ENCODE results near the gene NID2. TPM values are rescaled to one million over a fixed set of nuclear protein-coding genes. Genes with fewer than 3 reads are reported as not detected.

Gene NID2
- total and polyA plus RNA-seq, 9 of the 15 experiments (the other 6 are each of a cell fraction or from before 2014, with no cell fraction given), result 0.04 to 0.45 (median 0.16) TPM; not detected in 3

- 0% methylated on average over 1 of the region's 2 CpGs for WGBS (ENCODE audit: insufficient coverage, low coverage, missing lambda C conversion rate)
- Histone ChIP-seq H3K36me3 (ENCODE audit: control insufficient read depth, insufficient read depth, low read length) (no peaks in the 10 kb centered on the region), H3K9me3 (replicated peaks; ENCODE audit: control insufficient read depth, insufficient read depth, low read depth, low read length) (no peaks in the 10 kb centered on the region), H3K4me1 (replicated peaks in 1 of 2; ENCODE audit: control insufficient read depth in 2 of 2, insufficient read depth in 2 of 2, low read length in 2 of 2) (no peaks in the 10 kb centered on the region), H3K79me2 (ENCODE audit: control insufficient read depth, insufficient read depth, low read length) (no peaks in the 10 kb centered on the region), H3K4me2 (ENCODE audit: insufficient read depth, low read length) (no peak overlapping the region), H3K27ac (ENCODE audit: extremely low read depth, low read depth, low read length) (no peak overlapping the region), H3K4me3 (no peak overlapping the region), H3K9ac (ENCODE audit: insufficient read depth in 1 of 2, low read depth in 2 of 2, low read length in 2 of 2) (no peak overlapping the region), H4K20me1 (replicated peaks; ENCODE audit: control insufficient read depth, insufficient read depth, low read length) (no peaks in the 10 kb centered on the region), H3K27me3 (ENCODE audit: control insufficient read depth in 2 of 2, insufficient read depth in 2 of 2, low read length in 2 of 2) (peaks cover 3 to 7% of the 10 kb centered on the region in 2 experiments; a peak in 3 of 5 replicates), H2AFZ (ENCODE audit: low read depth, low read length) (no peak overlapping the region), H3K9me1 (ENCODE audit: control insufficient read depth, insufficient read depth, low read length) (no peaks in the 10 kb centered on the region)
- FAIRE-seq (no peak), ATAC-seq (no peak), DNase-seq (ENCODE audit: extremely low read depth in 1 of 4, low spot score in 3 of 4) (no peak)
- ChIA-PET POLR2A (no interaction called here), CTCF (ENCODE audit: low intra/inter-chr PET ratio) (no interaction called here)
- no TSS peak for BruUV-seq (replicated peaks)
- in situ Hi-C loops (cut with MboI), result no loop called here
- intact Hi-C loops (cut with micrococcal nuclease), result no loop called here
- no peak for TF ChIP-seq ATF2 (CRISPR knock-in tag; IDR thresholded peaks at IDR 0.05)
- no peak for TF ChIP-seq NCOA1 (IDR thresholded peaks at IDR 0.05; ENCODE audit: low read depth)
- no peak for TF ChIP-seq ZNF282 (CRISPR knock-in tag; IDR thresholded peaks at IDR 0.05)
- no peak for TF ChIP-seq TFE3 (CRISPR knock-in tag; IDR thresholded peaks at IDR 0.05)
- no peak for TF ChIP-seq EZH2 (IDR thresholded peaks at IDR 0.05; ENCODE audit: borderline replicate concordance, low read depth, low read length)
- no peak for TF ChIP-seq ZBTB17 (CRISPR knock-in tag; IDR thresholded peaks at IDR 0.05)
- no peak for TF ChIP-seq ZNF318 (IDR thresholded peaks at IDR 0.05; ENCODE audit: borderline replicate concordance in 1 of 2, low read depth in 1 of 2)
- no peak for TF ChIP-seq IRF9 (tag; IDR thresholded peaks at IDR 0.05)
- TF ChIP-seq NFXL1 (CRISPR knock-in tag; IDR thresholded peaks at IDR 0.05), result no peak
Measured at GRCh38 chr14:52063052-52063462, 5.8 kb downstream of the NID2 start.

Data from K562 (cell line).